ENCODE results near the gene MRPL20.
A peak's percentile ranks its signal among the peaks of the same experiment; 100 is the strongest.

- TF ChIP-seq CTCF (IDR thresholded peaks at IDR 0.05 in 8 of 11, conservative IDR thresholded peaks at IDR 0.05 in 3 of 11) (no peak), POLR2A (IDR thresholded peaks at IDR 0.05) (no peak), POLR2AphosphoS5 (IDR thresholded peaks at IDR 0.05) (peak; percentile 38 to 65 (median 50))
Observed at GRCh38 chr1:1400576-1401456, 6.3 kb downstream of the MRPL20 start.

All from spleen (tissue), 7 donors.